Chondrocyte (in vitro differentiated cells): ENCODE measurements around the gene TSC22D3. TPM values are rescaled to one million over a fixed set of nuclear protein-coding genes. Genes with fewer than 3 reads are reported as not detected.

ENCODE experiments used
- DNase-seq: peaks from one replicate; pipeline ENCODE4 v3.0.0; 2021; ENCODE audit warnings: mixed read lengths, low spot score
- H3K27ac Mint-ChIP-seq: one replicate; pipeline ENCODE4 v1.8.0; 2021; ENCODE audit warnings: mild to moderate bottlenecking, moderate library complexity, mixed read lengths; ENCODE audit not compliant: unreplicated experiment
- H3K27me3 Mint-ChIP-seq: 2 replicates; pipeline ENCODE4 v1.8.0; 2021; ENCODE audit warnings: low read depth, mixed read lengths
- H3K36me3 Mint-ChIP-seq: 2 replicates; pipeline ENCODE4 v1.8.0; 2021; ENCODE audit warnings: low read depth, mixed read lengths
- H3K4me1 Mint-ChIP-seq: 2 replicates; pipeline ENCODE4 v1.8.0; 2021; ENCODE audit warnings: low read depth, mild to moderate bottlenecking, mixed read lengths
- H3K4me3 Mint-ChIP-seq: one replicate; pipeline ENCODE4 v1.8.0; 2021; ENCODE audit warnings: mild to moderate bottlenecking, moderate library complexity, mixed read lengths; ENCODE audit not compliant: unreplicated experiment
- H3K9me3 Mint-ChIP-seq: 2 replicates; pipeline ENCODE4 v1.8.0; 2021; ENCODE audit warnings: low read depth, mixed read lengths
- total RNA-seq: library from RNA; stranded (reverse); gene quantifications from 3 replicates; pipeline ENCODE4 v1.2.1, GENCODE V29; 2021
- TF ChIP-seq, protein P1 (sequence below): fragments of 200-600 bp; sonication (generic); IDR thresholded peaks from 2 replicates; pipeline ENCODE4 v1.5.0; 2021; ENCODE audit warnings: antibody characterized with exemption, mild to moderate bottlenecking, moderate library complexity

Gene TSC22D3
- total RNA-seq, 1 donor from 2014 or later = 191 TPM

DNA sequence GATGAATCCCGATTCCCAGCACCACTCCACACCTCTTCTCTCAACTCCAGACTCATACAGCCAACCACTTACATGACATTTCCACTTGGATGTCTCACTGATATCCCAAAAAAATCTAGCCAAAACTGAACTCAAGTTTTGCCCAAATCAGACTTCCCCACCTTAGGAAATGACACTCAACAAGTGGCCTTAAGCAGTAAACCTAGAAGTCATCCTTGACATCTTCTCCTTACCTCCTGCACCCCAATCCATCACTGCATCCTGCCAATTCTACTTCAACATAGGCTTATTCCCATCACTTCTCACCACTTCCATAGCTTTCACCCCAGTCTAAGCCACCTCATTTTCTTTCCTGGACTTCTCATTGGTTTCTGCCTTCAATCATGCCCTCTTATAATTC lies 108.2 kb downstream of the TSC22D3 start:
- H3K36me3 Mint-ChIP-seq = peaks cover 1% of the 10 kb centered on the region
- H3K27ac Mint-ChIP-seq = no peak overlapping the region
- H3K9me3 Mint-ChIP-seq = peaks cover 2% of the 10 kb centered on the region
- DNase-seq = no peak
- TF ChIP-seq, protein P1, sequence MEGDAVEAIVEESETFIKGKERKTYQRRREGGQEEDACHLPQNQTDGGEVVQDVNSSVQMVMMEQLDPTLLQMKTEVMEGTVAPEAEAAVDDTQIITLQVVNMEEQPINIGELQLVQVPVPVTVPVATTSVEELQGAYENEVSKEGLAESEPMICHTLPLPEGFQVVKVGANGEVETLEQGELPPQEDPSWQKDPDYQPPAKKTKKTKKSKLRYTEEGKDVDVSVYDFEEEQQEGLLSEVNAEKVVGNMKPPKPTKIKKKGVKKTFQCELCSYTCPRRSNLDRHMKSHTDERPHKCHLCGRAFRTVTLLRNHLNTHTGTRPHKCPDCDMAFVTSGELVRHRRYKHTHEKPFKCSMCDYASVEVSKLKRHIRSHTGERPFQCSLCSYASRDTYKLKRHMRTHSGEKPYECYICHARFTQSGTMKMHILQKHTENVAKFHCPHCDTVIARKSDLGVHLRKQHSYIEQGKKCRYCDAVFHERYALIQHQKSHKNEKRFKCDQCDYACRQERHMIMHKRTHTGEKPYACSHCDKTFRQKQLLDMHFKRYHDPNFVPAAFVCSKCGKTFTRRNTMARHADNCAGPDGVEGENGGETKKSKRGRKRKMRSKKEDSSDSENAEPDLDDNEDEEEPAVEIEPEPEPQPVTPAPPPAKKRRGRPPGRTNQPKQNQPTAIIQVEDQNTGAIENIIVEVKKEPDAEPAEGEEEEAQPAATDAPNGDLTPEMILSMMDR = no peak
- no peak overlapping the region for H3K4me3 Mint-ChIP-seq
- H3K27me3 Mint-ChIP-seq = no peaks in the 10 kb centered on the region
- peaks cover 5% of the 10 kb centered on the region for H3K4me1 Mint-ChIP-seq

DNA sequence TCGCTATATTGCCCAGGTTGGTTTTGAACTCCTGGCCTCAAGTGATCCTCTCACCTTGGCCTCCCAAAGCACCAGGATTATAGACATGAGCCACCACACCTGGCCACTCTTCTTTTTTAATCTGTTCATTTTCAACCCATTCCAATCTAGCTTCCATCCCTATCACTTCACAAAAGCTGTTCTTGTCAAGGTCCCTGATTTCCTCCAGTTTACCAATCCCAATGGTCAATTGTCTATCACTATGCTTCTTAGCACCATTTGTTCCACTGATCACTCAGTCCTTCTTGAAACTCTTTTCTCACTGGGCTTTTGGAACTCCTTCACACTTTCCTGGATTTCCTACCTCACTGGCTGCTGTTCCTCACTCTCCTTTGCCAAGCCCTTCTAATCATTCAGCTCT lies 108.7 kb downstream of the TSC22D3 start:
- DNase-seq = no peak
- no peak overlapping the region for H3K27ac Mint-ChIP-seq
- H3K9me3 Mint-ChIP-seq = peaks cover 2% of the 10 kb centered on the region
- H3K36me3 Mint-ChIP-seq = peaks cover 1% of the 10 kb centered on the region
- TF ChIP-seq, protein P1 = no peak
- H3K4me1 Mint-ChIP-seq = peaks cover 10% of the 10 kb centered on the region
- no peaks in the 10 kb centered on the region for H3K27me3 Mint-ChIP-seq
- no peak overlapping the region for H3K4me3 Mint-ChIP-seq

Other genes starting within 250 kb of the TSC22D3 start
- 30.5 to 40.6 TPM (median 31.6 TPM) in 3 replicates for gene PRPS1, start 147.3 kb downstream of the TSC22D3 start, total RNA-seq
- not detected in 3 replicates for gene NCBP2L, start 1.9 kb upstream of the TSC22D3 start, total RNA-seq
- 18.0 to 19.8 TPM (median 18.7 TPM) in 3 replicates for gene MID2, start 50.1 kb upstream of the TSC22D3 start, total RNA-seq
- not detected in 3 replicates for gene TEX13B, start 206.6 kb upstream of the TSC22D3 start, total RNA-seq